Measurements from ENCODE around the gene IFITM1. TPM values are rescaled to one million over a fixed set of nuclear protein-coding genes. Genes with fewer than 3 reads are reported as not detected.

IFITM1 gene
- total RNA-seq, 1 experiment from 2014 or later = 216 TPM

DNA sequence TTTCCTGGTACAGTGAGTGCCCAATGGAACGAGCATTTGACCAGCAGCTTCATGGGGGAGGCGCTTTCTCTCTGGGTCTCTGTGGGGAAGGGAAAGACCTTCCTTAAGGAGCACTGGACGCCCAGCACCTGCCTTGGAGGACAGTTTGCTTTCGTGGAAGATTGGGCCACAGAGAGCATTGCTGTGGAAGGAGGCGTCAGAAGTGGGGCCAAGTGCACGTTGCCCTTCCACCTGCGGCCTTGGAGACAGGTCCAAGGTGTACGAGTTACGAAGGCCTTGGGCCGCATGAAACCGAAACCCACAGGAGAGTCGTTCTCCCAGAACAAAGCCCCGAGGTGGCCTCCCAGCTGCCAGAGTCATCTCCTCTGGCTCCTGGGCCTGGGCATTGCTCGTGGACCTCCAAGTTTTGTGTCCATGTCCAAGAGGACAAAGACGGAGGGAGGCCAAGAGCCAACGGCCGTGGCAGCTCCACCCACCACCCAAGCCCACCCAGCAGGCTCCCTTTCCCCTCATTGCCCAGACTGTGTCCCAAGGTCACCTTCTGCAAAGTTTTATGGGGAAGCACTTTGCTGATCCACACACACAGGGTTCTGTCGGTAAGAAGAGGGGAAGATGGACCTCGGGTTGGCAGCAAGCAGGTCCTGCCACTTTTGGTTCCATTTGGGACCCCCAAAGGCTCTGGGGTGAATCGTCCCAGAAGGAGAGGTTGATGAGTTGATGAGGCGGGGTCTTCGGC lies 41.5 kb upstream of the IFITM1 start:
- Histone ChIP-seq H3K79me2 (ENCODE audit: low read length) (no peaks in the 10 kb centered on the region), H3K4me3 (ENCODE audit: low read length) (no peak overlapping the region), H3K4me1 (ENCODE audit: low read length) (peaks cover 37% of the 10 kb centered on the region), H3K36me3 (ENCODE audit: insufficient read depth, low read length) (no peaks in the 10 kb centered on the region), H3K27me3 (ENCODE audit: low read length) (no peaks in the 10 kb centered on the region; the same call in 1 of the 2 replicates), H3K9ac (ENCODE audit: low read length) (no peak overlapping the region), H3K9me3 (ENCODE audit: low read length) (no peaks in the 10 kb centered on the region), H3K4me2 (ENCODE audit: low read depth, low read length, poor library complexity, severe bottlenecking) (no peak overlapping the region), H3K9me2 (replicated peaks; ENCODE audit: insufficient read depth, low read length) (no peaks in the 10 kb centered on the region), H2AFZ (ENCODE audit: low read length) (no peak overlapping the region), H4K20me1 (ENCODE audit: insufficient read depth, low read depth, low read length) (no peaks in the 10 kb centered on the region), H3K27ac (ENCODE audit: low read length) (no peak overlapping the region)
- DNase-seq = no peak

GRCh38 chr11:272931-273198 lies 41.0 kb upstream of the IFITM1 start:
- DNase-seq = no peak
- Histone ChIP-seq H3K9me3 (ENCODE audit: low read length) (no peaks in the 10 kb centered on the region), H3K4me2 (ENCODE audit: low read depth, low read length, poor library complexity, severe bottlenecking) (no peak overlapping the region), H3K27me3 (ENCODE audit: low read length) (no peaks in the 10 kb centered on the region; the same call in 1 of the 2 replicates), H3K9ac (ENCODE audit: low read length) (no peak overlapping the region), H4K20me1 (ENCODE audit: insufficient read depth, low read depth, low read length) (no peaks in the 10 kb centered on the region), H2AFZ (ENCODE audit: low read length) (no peak overlapping the region), H3K4me3 (ENCODE audit: low read length) (no peak overlapping the region), H3K9me2 (replicated peaks; ENCODE audit: insufficient read depth, low read length) (no peaks in the 10 kb centered on the region), H3K36me3 (ENCODE audit: insufficient read depth, low read length) (no peaks in the 10 kb centered on the region), H3K79me2 (ENCODE audit: low read length) (no peaks in the 10 kb centered on the region), H3K27ac (ENCODE audit: low read length) (no peak overlapping the region), H3K4me1 (ENCODE audit: low read length) (peaks cover 32% of the 10 kb centered on the region)

DNA sequence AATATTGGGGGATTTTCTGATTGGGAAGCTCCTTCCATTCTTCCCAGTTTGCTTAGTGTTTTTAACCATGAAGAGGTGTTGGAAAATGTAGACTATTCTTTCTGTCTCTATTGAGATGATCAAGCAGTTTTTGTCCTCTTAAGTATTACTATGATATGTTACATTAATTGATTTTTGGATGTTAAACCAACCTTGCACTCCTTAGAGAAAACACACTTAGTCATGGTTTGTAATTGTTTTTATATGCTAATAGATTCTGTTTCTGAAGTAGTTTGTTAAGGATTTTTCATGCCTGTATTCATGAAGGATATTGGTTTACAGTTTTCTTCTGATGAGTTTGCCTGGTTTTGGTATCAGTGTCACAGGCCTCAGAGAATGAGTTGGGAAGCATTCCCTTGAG lies 37.6 kb upstream of the IFITM1 start:
- Histone ChIP-seq H4K20me1 (ENCODE audit: insufficient read depth, low read depth, low read length) (no peaks in the 10 kb centered on the region), H2AFZ (ENCODE audit: low read length) (no peak overlapping the region), H3K4me2 (ENCODE audit: low read depth, low read length, poor library complexity, severe bottlenecking) (no peak overlapping the region), H3K79me2 (ENCODE audit: low read length) (no peaks in the 10 kb centered on the region), H3K4me1 (ENCODE audit: low read length) (peaks cover 10% of the 10 kb centered on the region), H3K36me3 (ENCODE audit: insufficient read depth, low read length) (no peaks in the 10 kb centered on the region), H3K27ac (ENCODE audit: low read length) (no peak overlapping the region), H3K9ac (ENCODE audit: low read length) (no peak overlapping the region), H3K9me2 (replicated peaks; ENCODE audit: insufficient read depth, low read length) (no peaks in the 10 kb centered on the region), H3K9me3 (ENCODE audit: low read length) (no peaks in the 10 kb centered on the region), H3K4me3 (ENCODE audit: low read length) (no peak overlapping the region), H3K27me3 (ENCODE audit: low read length) (no peaks in the 10 kb centered on the region; the same call in 1 of the 2 replicates)
- DNase-seq = no peak

DNA sequence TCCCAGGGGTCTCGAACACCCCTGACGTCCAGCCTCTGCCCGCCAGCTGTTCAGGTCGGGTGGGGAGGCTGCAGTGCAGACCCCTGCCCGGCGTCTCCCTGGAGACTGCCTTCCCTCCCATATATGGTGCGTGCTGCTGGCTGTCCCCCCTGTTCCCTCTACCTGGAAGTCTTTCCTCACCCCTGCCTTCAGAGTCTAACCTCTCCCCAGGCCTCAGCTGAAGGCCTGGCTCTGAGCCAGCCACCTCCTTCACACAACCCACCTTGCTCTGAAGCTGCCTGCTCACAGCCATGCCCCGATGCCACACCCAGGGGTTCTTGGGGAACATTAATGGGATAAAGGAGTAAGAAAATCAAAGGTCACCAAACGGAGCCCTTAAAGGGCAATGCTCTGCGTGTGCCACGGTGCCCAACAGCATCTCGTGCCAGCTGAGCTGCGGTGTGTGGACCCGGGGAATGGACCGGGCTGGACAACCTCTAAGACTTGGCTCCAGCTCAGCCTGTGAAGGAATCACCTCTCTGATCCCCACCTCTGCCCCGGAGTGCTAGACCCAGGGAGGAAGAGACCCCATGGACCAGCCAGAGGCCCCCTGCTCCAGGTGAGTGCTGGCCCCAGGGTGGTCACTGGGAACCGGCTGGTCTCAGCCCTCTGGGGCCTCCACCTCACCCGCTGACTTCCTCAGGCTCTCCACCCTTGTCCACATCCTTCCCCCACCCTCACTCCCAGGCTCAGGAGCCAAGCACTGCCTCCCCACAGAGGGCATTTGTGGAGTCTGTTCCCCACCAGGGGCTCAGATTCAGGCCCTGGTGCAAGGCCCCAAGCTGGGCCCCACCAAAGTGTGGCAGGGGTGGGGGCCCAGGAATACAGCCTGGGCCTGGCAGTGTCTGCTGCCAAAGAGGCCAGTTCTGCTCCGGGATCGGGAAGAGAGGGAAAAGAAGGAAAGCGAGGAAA lies 35.6 kb upstream of the IFITM1 start, which contains the start of gene NLRP6:
Gene NLRP6, plus strand, starts transcription at position 407 of the 951 bp plus-strand sequence. Its CDS starts 163 bp downstream, at position 570.
- Histone ChIP-seq H3K4me2 (ENCODE audit: low read depth, low read length, poor library complexity, severe bottlenecking) (no peak within 1 kb of the TSS), H3K27ac (ENCODE audit: low read length) (no peak within 1 kb of the TSS)

DNA sequence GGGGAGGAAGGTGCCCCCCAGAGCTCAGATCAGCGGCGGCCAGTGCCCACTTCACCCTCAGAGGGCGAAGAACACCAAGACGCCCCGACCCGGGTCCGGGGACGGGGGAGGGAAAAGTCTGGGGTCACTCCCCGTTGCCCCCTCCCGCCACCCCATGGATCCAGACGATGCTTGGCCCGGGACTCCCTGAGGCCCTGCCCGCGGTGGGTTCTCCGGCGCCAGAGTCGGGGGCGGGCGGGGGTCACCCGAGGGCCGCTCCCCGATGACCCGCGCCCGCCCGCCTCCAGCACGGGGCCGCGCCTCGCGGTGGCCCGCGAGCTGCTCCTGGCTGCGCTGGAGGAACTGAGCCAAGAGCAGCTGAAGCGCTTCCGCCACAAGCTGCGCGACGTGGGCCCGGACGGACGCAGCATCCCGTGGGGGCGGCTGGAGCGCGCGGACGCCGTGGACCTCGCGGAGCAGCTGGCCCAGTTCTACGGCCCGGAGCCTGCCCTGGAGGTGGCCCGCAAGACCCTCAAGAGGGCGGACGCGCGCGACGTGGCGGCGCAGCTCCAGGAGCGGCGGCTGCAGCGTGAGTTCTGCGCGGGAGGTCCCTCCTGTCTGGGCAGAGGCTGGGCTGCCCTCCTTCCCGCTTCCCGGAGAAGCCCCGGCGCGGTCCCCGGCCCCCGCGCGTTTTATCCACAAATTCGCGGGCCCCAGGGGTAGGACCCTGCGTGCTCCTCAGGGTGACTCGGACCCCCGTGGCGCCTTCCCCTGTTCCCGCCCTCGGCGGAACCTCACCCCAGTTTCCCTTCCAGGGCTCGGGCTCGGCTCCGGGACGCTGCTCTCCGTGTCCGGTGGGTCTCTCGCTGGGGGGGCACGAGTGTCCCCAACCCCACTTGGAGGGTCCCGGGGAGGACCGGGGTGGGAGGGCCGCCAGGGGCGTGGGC lies 34.5 kb upstream of the IFITM1 start:
- no peaks in the 10 kb centered on the region for H3K36me3 ChIP-seq (ENCODE audit: insufficient read depth, low read length)
- peaks cover 10% of the 10 kb centered on the region for H3K4me1 ChIP-seq (ENCODE audit: low read length)
- no peak overlapping the region for H3K4me3 ChIP-seq (ENCODE audit: low read length)
- H3K9ac ChIP-seq (ENCODE audit: low read length) = no peak overlapping the region
- H3K27ac ChIP-seq (ENCODE audit: low read length) = no peak overlapping the region
- no peaks in the 10 kb centered on the region; the same call in 1 of the 2 replicates for H3K27me3 ChIP-seq (ENCODE audit: low read length)
- H3K9me2 ChIP-seq (replicated peaks; ENCODE audit: insufficient read depth, low read length) = no peaks in the 10 kb centered on the region
- DNase-seq = no peak
- H3K79me2 ChIP-seq (ENCODE audit: low read length) = no peaks in the 10 kb centered on the region
- H2AFZ ChIP-seq (ENCODE audit: low read length) = no peak overlapping the region
- no peaks in the 10 kb centered on the region for H3K9me3 ChIP-seq (ENCODE audit: low read length)
- H4K20me1 ChIP-seq (ENCODE audit: insufficient read depth, low read depth, low read length) = no peaks in the 10 kb centered on the region
- H3K4me2 ChIP-seq (ENCODE audit: low read depth, low read length, poor library complexity, severe bottlenecking) = no peak overlapping the region

More for the DNA sequence above, 35.6 kb upstream of the IFITM1 start, which contains the start of gene NLRP6:
- peaks cover 10% of the 10 kb centered on the region for H3K4me1 ChIP-seq (ENCODE audit: low read length)
- H4K20me1 ChIP-seq (ENCODE audit: insufficient read depth, low read depth, low read length) = no peaks in the 10 kb centered on the region
- no peak within 1 kb of the TSS for H3K9ac ChIP-seq (ENCODE audit: low read length)
- no peaks in the 10 kb centered on the region for H3K79me2 ChIP-seq (ENCODE audit: low read length)
- H3K9me2 ChIP-seq (replicated peaks; ENCODE audit: insufficient read depth, low read length) = no peaks in the 10 kb centered on the region
- no peak within 1 kb of the TSS for H2AFZ ChIP-seq (ENCODE audit: low read length)
- H3K4me3 ChIP-seq (ENCODE audit: low read length) = no peak within 1 kb of the TSS
- H3K27me3 ChIP-seq (ENCODE audit: low read length) = no peaks in the 10 kb centered on the region; the same call in 1 of the 2 replicates
- DNase-seq = no peak
- H3K9me3 ChIP-seq (ENCODE audit: low read length) = no peaks in the 10 kb centered on the region
- no peaks in the 10 kb centered on the region for H3K36me3 ChIP-seq (ENCODE audit: insufficient read depth, low read length)

GRCh38 chr11:279966-280705 lies 33.7 kb upstream of the IFITM1 start:
- no peaks in the 10 kb centered on the region for H4K20me1 ChIP-seq (ENCODE audit: insufficient read depth, low read depth, low read length)
- H3K27me3 ChIP-seq (ENCODE audit: low read length) = no peaks in the 10 kb centered on the region; the same call in 1 of the 2 replicates
- peaks cover 3% of the 10 kb centered on the region for H3K4me1 ChIP-seq (ENCODE audit: low read length)
- DNase-seq = no peak
- H3K9me3 ChIP-seq (ENCODE audit: low read length) = no peaks in the 10 kb centered on the region
- H3K4me3 ChIP-seq (ENCODE audit: low read length) = no peak overlapping the region
- no peaks in the 10 kb centered on the region for H3K9me2 ChIP-seq (replicated peaks; ENCODE audit: insufficient read depth, low read length)
- no peaks in the 10 kb centered on the region for H3K79me2 ChIP-seq (ENCODE audit: low read length)
- H3K27ac ChIP-seq (ENCODE audit: low read length) = no peak overlapping the region
- no peaks in the 10 kb centered on the region for H3K36me3 ChIP-seq (ENCODE audit: insufficient read depth, low read length)
- H2AFZ ChIP-seq (ENCODE audit: low read length) = no peak overlapping the region
- no peak overlapping the region for H3K9ac ChIP-seq (ENCODE audit: low read length)
- H3K4me2 ChIP-seq (ENCODE audit: low read depth, low read length, poor library complexity, severe bottlenecking) = no peak overlapping the region

- Histone ChIP-seq H3K4me2 (ENCODE audit: low read depth, low read length, poor library complexity, severe bottlenecking) (no peak overlapping the region), H3K9ac (ENCODE audit: low read length) (no peak overlapping the region), H2AFZ (ENCODE audit: low read length) (no peak overlapping the region), H3K27me3 (ENCODE audit: low read length) (no peaks in the 10 kb centered on the region; the same call in 1 of the 2 replicates), H3K9me2 (replicated peaks; ENCODE audit: insufficient read depth, low read length) (no peaks in the 10 kb centered on the region), H3K36me3 (ENCODE audit: insufficient read depth, low read length) (no peaks in the 10 kb centered on the region), H3K4me1 (ENCODE audit: low read length) (no peaks in the 10 kb centered on the region), H3K4me3 (ENCODE audit: low read length) (no peak overlapping the region), H3K79me2 (ENCODE audit: low read length) (no peaks in the 10 kb centered on the region), H3K9me3 (ENCODE audit: low read length) (no peaks in the 10 kb centered on the region), H3K27ac (ENCODE audit: low read length) (no peak overlapping the region), H4K20me1 (ENCODE audit: insufficient read depth, low read depth, low read length) (no peaks in the 10 kb centered on the region)
- no peak for DNase-seq
These were observed 32.9 kb upstream of the IFITM1 start for GRCh38 chr11:280706-281485.

Data from Karpas-422 (cell line).